Hepatocyte (in vitro differentiated cells): ENCODE data around the gene MORN3. TPM values are rescaled to one million over a fixed set of nuclear protein-coding genes. Genes with fewer than 3 reads are reported as not detected.

ENCODE experiments used
- DNase-seq: peaks from one replicate; pipeline ENCODE4 v3.0.0-alpha.2; 2016; ENCODE audit warnings: low spot score
- H2AFZ ChIP-seq: fragments of 200-600 bp; sonication (generic); 2 replicates; pipeline ENCODE4 v1.6.0; 2016; ENCODE audit warnings: antibody characterized with exemption, mild to moderate bottlenecking
- H3K27ac ChIP-seq: fragments of 200-600 bp; sonication (generic); 2 replicates; pipeline ENCODE4 v1.5.1; 2016; ENCODE audit warnings: mild to moderate bottlenecking
- H3K27me3 ChIP-seq: fragments of 200-600 bp; sonication (generic); 2 replicates; pipeline ENCODE4 v1.6.1; 2016
- H3K36me3 ChIP-seq: fragments of 200-600 bp; sonication (generic); replicated peaks from 2 replicates; pipeline ENCODE4 v1.5.1; 2016; ENCODE audit warnings: low read depth; ENCODE audit not compliant: insufficient read depth
- H3K4me1 ChIP-seq: fragments of 200-600 bp; sonication (generic); 2 replicates; pipeline ENCODE4 v1.5.1; 2016; ENCODE audit warnings: mild to moderate bottlenecking, moderate library complexity; ENCODE audit not compliant: insufficient read depth
- H3K4me2 ChIP-seq: fragments of 200-600 bp; sonication (generic); 2 replicates; pipeline ENCODE4 v1.6.0; 2016
- H3K4me3 ChIP-seq: fragments of 200-600 bp; sonication (generic); 2 replicates; pipeline ENCODE4 v1.5.1; 2016; ENCODE audit warnings: mild to moderate bottlenecking
- H3K79me2 ChIP-seq: fragments of 200-600 bp; sonication (generic); 2 replicates; pipeline ENCODE4 v1.6.0; 2017; ENCODE audit warnings: mild to moderate bottlenecking
- H3K9me2 ChIP-seq: fragments of 200-600 bp; sonication (generic); replicated peaks from 2 replicates; pipeline ENCODE4 v1.6.0; 2017; ENCODE audit warnings: mild to moderate bottlenecking; ENCODE audit not compliant: insufficient read depth
- H3K9me3 ChIP-seq: fragments of 200-600 bp; sonication (generic); 2 replicates; pipeline ENCODE4 v1.5.1; 2016; ENCODE audit warnings: low read depth, mild to moderate bottlenecking
- H4K20me1 ChIP-seq: fragments of 200-600 bp; sonication (generic); 2 replicates; pipeline ENCODE4 v1.6.0; 2016; ENCODE audit warnings: mild to moderate bottlenecking; ENCODE audit not compliant: insufficient read depth, poor library complexity, severe bottlenecking
- EZH2 ChIP-seq: fragments of 200-600 bp; sonication (generic); IDR thresholded peaks from 2 replicates; pipeline ENCODE4 v1.6.1; 2016; ENCODE audit warnings: antibody characterized with exemption, mild to moderate bottlenecking, borderline replicate concordance
- EZH2phosphoT487 ChIP-seq: fragments of 200-600 bp; sonication (generic); IDR thresholded peaks from one replicate; pipeline ENCODE4 v1.6.1; 2018; ENCODE audit warnings: antibody characterized with exemption, mild to moderate bottlenecking, low read depth, moderate library complexity; ENCODE audit not compliant: unreplicated experiment, severe bottlenecking
- WGBS: methylation state at CpG from one replicate; pipeline ENCODE4 v1.1.6; 2016; ENCODE audit warnings: low lambda C conversion rate; ENCODE audit errors: missing lambda C conversion rate; 5-methylcytosine and 5-hydroxymethylcytosine counted together
- polyA plus RNA-seq: library from polyadenylated mRNA; unstranded; fragments of >200 nt; fragmentation: Nextera tagmentation; extraction: Ambion mirVana; gene quantifications from 2 replicates; pipeline ENCODE4 v1.2.1, GENCODE V29; 2016
- total RNA-seq: library from RNA; depleted of rRNA; stranded (reverse); fragments of >200 nt; gene quantifications from 2 replicates; pipeline ENCODE4 v1.2.3, GENCODE V29; 2014
- TF ChIP-seq, protein P1 (sequence below): fragments of 200-600 bp; sonication (generic); IDR thresholded peaks from 2 replicates; pipeline ENCODE4 v1.5.1; 2016; ENCODE audit warnings: antibody characterized with exemption, mild to moderate bottlenecking; ENCODE audit not compliant: poor library complexity

Gene MORN3
- total and polyA plus RNA-seq, 2 experiments from 2014 or later = 0.10 to 0.27 TPM

GRCh38 chr12:121632069-121632970 is 37.1 kb downstream of the MORN3 start:
- Histone ChIP-seq H3K4me3 (no peak overlapping the region), H3K79me2 (peaks cover 62% of the 10 kb centered on the region), H4K20me1 (no peaks in the 10 kb centered on the region), H3K9me3 (no peaks in the 10 kb centered on the region), H3K4me2 (peak overlapping the region; percentile 4), H3K9me2 (no peaks in the 10 kb centered on the region), H3K36me3 (no peaks in the 10 kb centered on the region), H3K27me3 (no peaks in the 10 kb centered on the region), H2AFZ (no peak overlapping the region), H3K27ac (peak overlapping the region; percentile 81), H3K4me1 (peaks cover 32% of the 10 kb centered on the region)
- TF ChIP-seq, protein P1, sequence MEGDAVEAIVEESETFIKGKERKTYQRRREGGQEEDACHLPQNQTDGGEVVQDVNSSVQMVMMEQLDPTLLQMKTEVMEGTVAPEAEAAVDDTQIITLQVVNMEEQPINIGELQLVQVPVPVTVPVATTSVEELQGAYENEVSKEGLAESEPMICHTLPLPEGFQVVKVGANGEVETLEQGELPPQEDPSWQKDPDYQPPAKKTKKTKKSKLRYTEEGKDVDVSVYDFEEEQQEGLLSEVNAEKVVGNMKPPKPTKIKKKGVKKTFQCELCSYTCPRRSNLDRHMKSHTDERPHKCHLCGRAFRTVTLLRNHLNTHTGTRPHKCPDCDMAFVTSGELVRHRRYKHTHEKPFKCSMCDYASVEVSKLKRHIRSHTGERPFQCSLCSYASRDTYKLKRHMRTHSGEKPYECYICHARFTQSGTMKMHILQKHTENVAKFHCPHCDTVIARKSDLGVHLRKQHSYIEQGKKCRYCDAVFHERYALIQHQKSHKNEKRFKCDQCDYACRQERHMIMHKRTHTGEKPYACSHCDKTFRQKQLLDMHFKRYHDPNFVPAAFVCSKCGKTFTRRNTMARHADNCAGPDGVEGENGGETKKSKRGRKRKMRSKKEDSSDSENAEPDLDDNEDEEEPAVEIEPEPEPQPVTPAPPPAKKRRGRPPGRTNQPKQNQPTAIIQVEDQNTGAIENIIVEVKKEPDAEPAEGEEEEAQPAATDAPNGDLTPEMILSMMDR = no peak
- no peak for TF ChIP-seq EZH2
- no peak for TF ChIP-seq EZH2phosphoT487
- WGBS = 60% methylated on average over 11 of the region's 11 CpGs
- DNase-seq = no peak

DNA sequence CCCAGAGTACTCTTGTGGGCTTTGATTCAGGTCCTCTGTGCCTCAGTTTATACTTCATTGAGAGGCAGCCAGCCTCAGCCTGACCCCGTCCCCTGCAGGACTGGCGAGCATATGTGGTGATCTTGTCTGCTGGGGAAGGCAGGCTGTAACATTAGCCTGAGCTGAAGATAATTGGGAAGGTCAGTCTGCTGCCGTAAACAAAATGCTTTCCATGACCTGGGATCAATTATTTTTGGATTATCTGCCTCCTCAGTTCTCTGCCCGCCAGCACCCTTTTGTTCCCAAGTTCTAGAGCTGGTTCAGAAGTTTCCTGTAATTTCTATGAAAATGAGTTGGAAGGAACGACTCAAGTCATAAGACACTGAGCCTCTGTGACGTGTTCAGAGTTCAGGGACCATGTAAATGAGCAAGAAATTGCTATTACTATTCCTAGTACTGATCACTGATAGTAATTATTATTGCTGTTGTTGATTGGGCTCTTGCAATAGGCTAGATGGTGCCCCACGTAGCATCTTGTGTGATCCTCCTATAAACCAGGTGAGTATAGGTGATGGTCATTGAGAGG is 38.6 kb downstream of the MORN3 start:
- Histone ChIP-seq H3K27ac (no peak overlapping the region), H3K27me3 (no peaks in the 10 kb centered on the region), H4K20me1 (no peaks in the 10 kb centered on the region), H3K9me3 (no peaks in the 10 kb centered on the region), H3K4me3 (no peak overlapping the region), H3K4me1 (peaks cover 33% of the 10 kb centered on the region), H3K9me2 (no peaks in the 10 kb centered on the region), H2AFZ (no peak overlapping the region), H3K36me3 (no peaks in the 10 kb centered on the region), H3K4me2 (no peak overlapping the region), H3K79me2 (peaks cover 52% of the 10 kb centered on the region)
- TF ChIP-seq, protein P1 = no peak
- TF ChIP-seq EZH2phosphoT487 (no peak), EZH2 (no peak)
- WGBS = 78% methylated on average over 7 of the region's 7 CpGs
- no peak for DNase-seq

GRCh38 chr12:121628536-121628935 is 40.9 kb downstream of the MORN3 start:
- Histone ChIP-seq H2AFZ (no peak overlapping the region), H3K9me2 (no peaks in the 10 kb centered on the region), H3K4me2 (peak overlapping the region; percentile 98), H3K27me3 (no peaks in the 10 kb centered on the region), H4K20me1 (no peaks in the 10 kb centered on the region), H3K4me1 (peaks cover 39% of the 10 kb centered on the region), H3K4me3 (no peak overlapping the region), H3K27ac (peak overlapping the region; percentile 99), H3K36me3 (no peaks in the 10 kb centered on the region), H3K9me3 (no peaks in the 10 kb centered on the region), H3K79me2 (peaks cover 45% of the 10 kb centered on the region)
- no peak for DNase-seq
- TF ChIP-seq, protein P1 = no peak
- no peak for TF ChIP-seq EZH2
- TF ChIP-seq EZH2phosphoT487 = no peak
- WGBS = 81% methylated on average over 5 of the region's 5 CpGs
